Esophagus squamous epithelium (tissue), 4 donors: ENCODE measurements around the gene B2M.

Experiments
- POLR2A ChIP-seq, 4 donors: fragments of 450-650 bp; IDR thresholded peaks; one replicate each; pipeline ENCODE4 v1.6.1; 2017; ENCODE audit warnings: antibody characterized with exemption in 4 of 4, mild to moderate bottlenecking in 4 of 4, moderate library complexity in 3 of 4
- TF ChIP-seq, protein P1 (sequence below), 6 experiments: fragments of 450-650 bp in 4 of 6; fragments of 200-600 bp in 2 of 6; sonication (generic) in 2 of 6; IDR thresholded peaks; one replicate each; pipeline ENCODE4 v1.5.1; 2016 to 2019; ENCODE audit warnings: antibody characterized with exemption in 6 of 6, mild to moderate bottlenecking in 4 of 6, moderate library complexity in 4 of 6

DNA sequence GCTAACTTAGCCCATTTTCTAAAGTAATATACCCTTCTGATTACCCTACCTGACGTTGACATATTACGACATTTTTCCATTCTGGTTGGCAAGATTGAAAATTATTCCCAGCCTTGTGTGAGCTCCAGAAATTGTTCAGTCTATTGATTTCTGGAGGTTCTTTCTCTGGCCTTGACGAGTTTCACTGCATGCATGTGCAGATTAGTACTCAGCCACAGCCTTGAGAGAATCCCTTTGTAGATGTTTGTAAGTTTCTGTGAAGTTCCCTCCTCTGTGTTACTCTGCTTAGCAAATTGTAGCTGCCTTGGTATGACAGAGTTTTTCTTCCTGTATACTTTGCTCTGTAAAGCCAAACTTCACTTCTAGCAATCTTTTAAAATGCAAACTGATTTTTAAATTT lies 52.5 kb downstream of the B2M start:
- TF ChIP-seq, protein P1, sequence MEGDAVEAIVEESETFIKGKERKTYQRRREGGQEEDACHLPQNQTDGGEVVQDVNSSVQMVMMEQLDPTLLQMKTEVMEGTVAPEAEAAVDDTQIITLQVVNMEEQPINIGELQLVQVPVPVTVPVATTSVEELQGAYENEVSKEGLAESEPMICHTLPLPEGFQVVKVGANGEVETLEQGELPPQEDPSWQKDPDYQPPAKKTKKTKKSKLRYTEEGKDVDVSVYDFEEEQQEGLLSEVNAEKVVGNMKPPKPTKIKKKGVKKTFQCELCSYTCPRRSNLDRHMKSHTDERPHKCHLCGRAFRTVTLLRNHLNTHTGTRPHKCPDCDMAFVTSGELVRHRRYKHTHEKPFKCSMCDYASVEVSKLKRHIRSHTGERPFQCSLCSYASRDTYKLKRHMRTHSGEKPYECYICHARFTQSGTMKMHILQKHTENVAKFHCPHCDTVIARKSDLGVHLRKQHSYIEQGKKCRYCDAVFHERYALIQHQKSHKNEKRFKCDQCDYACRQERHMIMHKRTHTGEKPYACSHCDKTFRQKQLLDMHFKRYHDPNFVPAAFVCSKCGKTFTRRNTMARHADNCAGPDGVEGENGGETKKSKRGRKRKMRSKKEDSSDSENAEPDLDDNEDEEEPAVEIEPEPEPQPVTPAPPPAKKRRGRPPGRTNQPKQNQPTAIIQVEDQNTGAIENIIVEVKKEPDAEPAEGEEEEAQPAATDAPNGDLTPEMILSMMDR (IDR thresholded peaks at IDR 0.05) = no peak
- TF ChIP-seq POLR2A (IDR thresholded peaks at IDR 0.05) = no peak
